GM19328 (cell line): Measurements from ENCODE around the gene FGF22.
"Not testable (repeated sequence)": the region's sequence is repeated elsewhere in the genome, so short reads cannot be mapped to it uniquely, and the experiment has no call there.

Experiments
- ATAC-seq: cut with Tn5 transposase; IDR thresholded peaks from one replicate; pipeline ENCODE4 v1.9.1; 2021; ENCODE audit warnings: mild to moderate bottlenecking, moderate library complexity; ENCODE audit not compliant: unreplicated experiment

FGF22 gene

DNA sequence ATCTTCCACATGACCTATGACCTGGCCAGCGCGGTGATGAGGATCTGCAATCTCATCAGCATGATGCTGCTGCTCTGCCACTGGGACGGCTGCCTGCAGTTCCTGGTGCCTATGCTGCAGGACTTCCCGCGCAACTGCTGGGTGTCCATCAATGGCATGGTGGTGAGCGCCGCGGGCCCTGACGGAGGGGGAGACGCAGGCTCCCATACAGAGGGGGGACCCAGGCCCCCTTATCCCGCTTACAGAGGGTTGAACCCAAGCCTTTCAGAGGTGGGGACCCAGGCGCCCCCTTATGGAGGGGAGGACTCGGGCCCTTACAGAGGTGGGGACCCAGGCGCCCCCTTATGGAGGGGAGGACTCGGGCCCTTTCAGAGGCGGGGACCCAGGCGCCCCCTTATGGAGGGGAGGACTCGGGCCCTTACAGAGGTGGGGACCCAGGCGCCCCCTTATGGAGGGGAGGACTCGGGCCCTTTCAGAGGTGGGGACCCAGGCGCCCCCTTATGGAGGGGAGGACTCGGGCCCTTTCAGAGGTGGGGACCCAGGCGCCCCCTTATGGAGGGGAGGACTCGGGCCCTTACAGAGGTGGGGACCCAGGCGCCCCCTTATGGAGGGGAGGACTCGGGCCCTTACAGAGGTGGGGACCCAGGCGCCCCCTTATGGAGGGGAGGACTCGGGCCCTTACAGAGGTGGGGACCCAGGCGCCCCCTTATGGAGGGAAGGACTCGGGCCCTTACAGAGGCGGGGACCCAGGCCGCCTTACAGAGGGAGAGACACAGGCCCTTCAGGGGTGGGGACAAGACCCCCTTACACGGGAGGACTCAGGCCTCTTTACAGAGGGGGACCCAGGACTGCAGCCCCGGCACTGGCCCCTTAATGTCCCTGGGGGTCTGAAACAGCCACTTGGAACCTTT lies 34.4 kb upstream of the FGF22 start:
- ATAC-seq, result not testable (repeated sequence)

DNA sequence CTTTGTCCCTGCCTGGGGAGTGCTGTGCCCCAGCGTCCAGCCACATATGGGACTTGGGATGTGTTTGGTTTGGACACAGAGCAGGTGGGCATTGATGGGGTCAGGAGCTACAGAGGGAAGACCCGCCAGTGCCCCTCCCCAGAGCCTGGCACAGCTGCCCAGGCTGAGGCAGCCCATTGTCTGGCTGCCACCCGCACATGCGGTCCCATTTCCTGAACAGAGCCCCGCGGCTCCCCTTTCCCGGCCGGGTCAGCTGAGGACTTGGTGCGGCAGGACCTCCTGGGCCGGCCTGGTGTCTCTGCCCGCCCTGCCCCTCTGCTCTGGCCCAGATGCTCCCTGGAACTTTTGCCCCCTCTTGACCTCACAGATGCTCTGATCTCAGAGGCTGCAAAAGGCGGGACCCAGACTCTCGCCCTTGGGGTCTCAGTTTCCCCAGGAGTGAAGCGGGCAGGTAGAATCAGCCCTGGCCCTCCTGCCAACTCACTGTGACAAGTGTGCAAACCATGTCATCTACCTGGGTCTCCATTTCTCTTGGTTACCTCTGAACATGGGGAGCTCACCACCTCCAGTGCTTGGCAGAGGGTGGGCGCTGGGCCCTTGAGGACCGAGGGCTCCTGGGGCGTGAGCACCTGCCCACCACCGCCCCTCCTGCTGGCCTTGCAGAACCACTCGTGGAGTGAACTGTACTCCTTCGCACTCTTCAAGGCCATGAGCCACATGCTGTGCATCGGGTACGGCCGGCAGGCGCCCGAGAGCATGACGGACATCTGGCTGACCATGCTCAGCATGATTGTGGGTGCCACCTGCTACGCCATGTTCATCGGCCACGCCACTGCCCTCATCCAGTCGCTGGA lies 32.2 kb upstream of the FGF22 start:
- ATAC-seq, result no peak

DNA sequence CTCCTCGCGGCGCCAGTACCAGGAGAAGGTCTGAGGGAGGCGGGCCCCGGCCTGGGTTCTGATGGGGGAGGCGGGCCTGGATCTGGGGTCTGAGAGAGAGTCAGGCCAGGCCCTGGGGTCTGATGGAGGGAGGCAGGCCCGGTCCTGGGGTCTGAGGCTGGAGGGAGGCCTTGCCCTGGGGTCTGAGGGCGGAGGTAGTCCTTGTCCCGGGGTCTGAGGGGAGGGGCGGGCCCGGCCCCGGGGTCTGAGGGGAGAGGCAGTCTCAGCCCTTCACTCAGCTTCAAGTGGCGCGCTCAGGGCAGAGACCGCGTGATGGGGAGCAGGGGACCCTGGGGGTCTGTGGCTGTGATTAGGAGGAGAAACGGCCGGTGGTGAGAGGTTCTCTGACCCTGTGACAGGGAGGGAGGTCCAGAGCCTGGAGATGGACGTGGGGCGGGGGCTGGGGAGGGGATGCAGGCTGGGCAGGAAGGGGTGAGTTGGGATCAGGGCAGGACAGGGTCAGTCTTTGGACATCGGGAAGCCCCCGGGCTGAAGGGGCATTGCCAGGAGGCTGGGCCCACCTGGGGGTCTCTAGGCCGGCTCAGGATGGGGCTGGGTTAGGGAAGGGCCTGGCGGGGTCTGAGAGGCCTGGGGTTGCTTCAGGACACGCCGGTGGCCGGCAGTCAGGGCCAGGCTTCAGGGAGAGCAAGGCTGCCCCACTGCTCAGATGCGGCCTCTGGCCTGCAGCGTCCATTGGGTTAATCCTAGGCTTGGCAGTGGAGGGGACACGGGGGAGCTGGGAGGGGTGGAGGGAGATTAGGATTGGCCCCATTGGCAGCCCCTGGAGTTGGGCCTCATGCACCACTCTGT lies 31.3 kb upstream of the FGF22 start:
- no peak for ATAC-seq

DNA sequence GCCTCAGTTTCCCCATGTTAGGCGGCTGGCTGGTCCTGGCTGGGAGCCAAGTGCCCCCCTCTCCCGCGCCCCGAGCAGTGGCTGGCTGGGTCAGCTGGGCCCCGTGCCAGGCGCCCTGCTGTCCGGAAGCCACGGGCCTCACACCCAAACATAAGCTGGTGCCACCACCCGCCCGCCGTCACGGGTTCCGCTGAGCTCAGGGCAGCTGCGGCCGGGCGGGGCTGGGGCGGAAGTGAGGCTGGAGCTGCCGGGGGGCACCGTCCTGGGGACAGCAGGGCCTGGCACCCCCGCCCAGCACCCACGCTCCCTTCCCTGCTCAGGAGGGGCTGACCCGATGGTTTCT lies 30.7 kb upstream of the FGF22 start:
- no peak for ATAC-seq

DNA sequence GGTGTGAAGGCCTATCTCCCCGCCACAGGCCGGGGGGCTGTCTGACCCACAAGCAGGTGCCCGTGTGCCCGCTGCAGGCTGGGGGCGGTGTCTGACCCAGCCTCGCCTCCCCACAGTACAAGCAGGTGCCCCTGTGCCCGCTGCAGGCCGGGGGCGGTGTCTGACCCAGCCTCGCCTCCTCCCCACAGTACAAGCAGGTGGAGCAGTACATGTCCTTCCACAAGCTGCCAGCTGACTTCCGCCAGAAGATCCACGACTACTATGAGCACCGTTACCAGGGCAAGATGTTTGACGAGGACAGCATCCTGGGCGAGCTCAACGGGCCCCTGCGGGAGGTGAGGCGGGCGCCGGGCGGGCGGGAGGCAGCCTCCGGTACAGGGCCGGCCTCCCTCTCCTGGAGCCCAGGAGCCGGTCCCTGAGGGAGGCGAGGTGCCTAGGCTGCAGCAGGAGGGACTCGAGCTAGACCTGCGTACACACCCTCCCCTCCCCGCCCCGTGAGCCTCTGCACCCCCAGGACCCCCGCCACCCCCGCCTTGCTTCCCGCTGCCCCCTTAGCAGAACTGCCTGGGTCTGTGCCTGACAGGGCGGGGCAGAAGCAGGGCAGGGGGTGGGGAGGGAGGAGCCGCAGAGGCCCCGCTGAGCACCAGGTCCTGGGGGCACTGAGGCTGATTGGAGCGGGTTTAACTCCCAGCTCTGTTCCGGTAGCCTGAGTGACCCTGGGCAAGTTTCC lies 29.4 kb upstream of the FGF22 start:
- ATAC-seq, result no peak

DNA sequence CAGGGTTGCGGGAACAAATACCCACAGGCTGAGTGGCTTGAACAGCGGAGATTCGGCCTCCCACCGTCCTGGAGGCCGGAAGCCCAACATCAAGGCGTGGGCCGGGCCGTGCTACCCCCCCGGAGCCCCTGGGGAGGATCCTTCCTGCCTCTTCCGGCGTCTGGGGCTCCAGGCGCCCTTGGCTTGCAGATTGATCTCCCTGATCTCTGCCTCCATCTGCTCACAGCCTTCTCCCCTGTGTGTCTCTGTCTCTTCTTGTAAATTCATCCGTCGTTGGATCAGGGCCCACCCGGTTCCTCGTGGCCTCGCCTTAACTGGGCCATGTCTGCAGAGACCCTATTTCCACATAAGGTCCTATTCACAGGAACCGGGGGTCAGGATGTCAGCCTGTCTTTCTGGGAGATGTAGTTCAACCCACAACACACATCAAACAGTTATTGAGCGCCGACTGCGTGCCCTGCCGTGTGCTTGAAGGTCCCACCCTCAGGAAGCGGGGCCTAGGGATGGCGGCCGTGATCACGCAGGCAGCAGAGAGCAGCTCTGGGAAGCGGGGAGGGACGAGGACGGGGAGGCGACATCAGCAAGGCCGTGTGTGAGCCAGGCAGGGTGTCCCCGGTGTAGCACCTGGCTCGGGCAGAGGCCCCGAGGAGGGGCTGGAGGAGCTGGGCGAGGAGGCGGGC lies 28.7 kb upstream of the FGF22 start:
- no peak for ATAC-seq

DNA sequence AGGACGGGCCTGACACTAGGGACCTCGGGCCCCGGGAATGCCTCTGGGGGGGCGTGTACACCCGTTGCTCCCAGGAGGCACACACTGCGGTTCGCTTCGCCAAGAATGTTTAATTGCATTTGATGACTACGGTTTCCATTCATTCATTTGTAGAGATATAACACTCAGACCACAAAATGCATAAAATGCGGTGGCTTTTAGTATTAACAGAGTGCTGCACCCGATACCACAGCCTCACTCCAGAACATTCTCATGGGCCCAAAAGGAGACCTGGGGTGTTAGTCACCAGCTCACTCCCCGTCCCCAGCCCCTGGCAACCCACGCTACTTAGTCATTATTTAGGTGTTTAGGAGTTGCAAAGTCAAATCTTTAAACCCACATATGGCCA lies 28.2 kb upstream of the FGF22 start:
- ATAC-seq, result no peak

DNA sequence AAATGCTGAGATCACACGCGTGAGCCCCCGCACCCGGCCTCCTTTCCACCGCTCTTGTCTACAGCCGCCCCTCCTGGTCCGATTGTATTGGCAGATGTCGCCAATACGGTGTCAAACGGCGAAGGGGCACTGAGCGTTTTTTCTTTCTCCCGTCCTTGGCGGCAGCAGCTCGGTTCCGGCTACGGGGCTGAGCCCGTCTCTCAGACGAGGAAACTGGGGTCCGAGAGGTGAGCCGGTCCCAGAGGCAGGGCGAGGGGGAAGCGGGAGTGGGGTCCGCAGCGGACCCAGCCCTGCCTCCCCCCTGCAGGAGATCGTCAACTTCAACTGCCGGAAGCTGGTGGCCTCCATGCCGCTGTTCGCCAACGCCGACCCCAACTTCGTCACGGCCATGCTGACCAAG lies 26.7 kb upstream of the FGF22 start:
- no peak for ATAC-seq

DNA sequence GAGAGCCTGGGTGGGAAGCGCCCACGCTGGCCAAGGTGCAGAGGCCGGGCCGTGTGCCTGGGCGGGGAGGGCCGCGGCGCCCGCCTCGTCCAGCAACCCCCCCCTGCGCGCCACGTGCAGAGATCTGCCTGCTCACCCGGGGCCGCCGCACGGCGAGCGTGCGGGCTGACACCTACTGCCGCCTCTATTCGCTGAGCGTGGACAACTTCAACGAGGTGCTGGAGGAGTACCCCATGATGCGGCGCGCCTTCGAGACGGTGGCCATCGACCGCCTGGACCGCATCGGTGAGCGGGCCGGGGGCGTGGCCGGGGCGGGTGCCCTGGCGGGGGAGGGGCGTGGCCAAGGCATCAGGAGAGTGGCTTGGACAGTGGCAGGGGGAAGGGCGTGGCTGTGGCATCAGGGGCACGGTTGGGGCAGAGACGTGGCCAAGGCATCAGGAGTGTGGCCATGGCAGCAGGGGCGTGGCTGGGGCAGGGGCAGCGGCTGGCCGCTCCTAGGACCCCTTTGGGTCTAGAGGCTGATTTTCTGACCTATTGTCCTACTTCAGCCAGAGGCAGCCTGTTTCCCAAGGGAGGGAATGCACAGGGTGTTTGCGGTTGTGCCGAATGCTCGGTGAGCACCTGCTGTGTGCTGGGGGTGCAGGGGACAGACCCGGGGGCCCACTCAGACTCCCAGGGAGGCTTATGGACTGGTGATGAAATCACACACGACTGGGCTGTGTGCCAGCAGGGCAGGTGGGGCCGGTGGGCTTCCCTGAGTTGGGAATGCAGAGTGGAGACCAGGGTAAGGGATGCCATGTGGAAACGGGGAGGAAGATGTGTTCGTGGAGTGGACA lies 25.7 kb upstream of the FGF22 start:
- no peak for ATAC-seq

DNA sequence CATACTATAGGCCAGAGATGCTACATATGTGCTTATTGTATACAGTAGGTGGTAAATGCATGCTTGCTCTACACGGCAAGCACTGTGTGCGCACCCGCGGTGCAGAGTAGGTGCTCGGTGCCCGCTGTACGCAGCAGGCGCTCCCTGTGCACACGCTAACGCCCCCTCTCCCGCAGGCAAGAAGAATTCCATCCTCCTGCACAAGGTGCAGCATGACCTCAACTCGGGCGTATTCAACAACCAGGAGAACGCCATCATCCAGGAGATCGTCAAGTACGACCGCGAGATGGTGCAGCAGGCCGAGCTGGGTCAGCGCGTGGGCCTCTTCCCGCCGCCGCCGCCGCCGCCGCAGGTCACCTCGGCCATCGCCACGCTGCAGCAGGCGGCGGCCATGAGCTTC lies 24.1 kb upstream of the FGF22 start:
- no peak for ATAC-seq

DNA sequence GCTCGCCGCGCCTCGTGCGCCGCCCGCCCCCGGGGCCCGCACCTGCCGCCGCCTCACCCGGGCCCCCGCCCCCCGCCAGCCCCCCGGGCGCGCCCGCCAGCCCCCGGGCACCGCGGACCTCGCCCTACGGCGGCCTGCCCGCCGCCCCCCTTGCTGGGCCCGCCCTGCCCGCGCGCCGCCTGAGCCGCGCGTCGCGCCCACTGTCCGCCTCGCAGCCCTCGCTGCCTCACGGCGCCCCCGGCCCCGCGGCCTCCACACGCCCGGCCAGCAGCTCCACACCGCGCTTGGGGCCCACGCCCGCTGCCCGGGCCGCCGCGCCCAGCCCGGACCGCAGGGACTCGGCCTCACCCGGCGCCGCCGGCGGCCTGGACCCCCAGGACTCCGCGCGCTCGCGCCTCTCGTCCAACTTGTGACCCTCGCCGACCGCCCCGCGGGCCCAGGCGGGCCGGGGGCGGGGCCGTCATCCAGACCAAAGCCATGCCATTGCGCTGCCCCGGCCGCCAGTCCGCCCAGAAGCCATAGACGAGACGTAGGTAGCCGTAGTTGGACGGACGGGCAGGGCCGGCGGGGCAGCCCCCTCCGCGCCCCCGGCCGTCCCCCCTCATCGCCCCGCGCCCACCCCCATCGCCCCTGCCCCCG lies 23.5 kb upstream of the FGF22 start:
- no peak for ATAC-seq

DNA sequence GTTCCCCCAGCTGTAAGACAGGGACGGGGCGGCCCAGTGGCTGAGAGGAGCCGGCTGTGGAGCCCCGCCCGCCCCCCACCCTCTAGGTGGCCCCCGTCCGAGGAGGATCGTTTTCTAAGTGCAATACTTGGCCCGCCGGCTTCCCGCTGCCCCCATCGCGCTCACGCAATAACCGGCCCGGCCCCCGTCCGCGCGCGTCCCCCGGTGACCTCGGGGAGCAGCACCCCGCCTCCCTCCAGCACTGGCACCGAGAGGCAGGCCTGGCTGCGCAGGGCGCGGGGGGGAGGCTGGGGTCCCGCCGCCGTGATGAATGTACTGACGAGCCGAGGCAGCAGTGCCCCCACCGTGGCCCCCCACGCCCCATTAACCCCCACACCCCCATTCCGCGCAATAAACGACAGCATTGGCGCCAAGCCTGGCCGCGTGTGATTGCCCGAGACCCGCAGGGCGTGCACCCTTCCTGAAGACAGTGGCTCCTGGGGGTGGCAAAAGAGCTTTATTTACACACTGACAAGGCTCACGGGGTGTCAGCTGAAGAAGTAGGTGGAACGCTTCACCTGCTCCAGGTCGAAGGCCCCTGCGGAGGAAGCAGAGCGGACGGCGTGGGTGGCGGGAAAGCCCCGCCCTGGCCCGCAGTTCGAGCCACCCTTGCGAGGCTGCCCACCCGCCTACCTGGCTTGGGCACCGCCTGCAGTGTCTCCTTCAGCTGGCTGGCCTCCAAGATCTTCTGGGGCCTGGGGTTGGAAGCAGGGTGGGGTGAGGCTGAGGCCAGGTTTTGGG lies 22.7 kb upstream of the FGF22 start:
- no peak for ATAC-seq

DNA sequence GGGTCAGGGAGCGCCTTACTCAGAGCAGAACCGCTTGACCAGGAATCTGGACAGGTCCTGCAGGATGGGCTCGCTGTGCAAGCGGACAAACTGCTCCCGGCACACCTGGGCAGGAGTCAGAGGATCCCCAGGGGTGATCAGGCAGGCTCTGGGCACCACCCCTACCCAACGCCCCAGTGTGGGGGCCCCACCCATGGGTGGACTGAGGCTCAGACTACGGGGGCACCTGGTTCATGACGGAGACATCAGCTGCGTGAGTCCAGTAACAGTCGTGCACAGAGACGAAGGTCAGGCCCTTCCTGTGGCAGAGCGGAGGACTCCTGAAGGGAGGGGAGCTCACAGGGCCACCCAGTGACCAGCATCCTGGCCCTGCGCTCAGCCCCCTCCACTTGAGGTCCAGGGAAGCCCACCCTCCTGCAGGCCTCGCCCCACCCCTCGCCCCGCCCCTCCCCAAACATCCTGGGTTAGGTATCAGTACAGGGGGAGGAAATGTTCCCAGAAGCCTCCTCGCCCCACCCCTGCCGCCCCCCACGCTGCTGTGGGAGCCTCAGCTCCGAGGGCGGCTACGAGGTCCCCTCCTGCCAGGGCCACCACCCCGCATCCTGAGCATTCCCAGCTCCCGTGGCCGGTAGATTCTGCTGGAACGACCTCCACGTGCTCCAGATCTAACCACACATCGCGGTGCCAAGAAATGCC lies 22.0 kb upstream of the FGF22 start:
- no peak for ATAC-seq

DNA sequence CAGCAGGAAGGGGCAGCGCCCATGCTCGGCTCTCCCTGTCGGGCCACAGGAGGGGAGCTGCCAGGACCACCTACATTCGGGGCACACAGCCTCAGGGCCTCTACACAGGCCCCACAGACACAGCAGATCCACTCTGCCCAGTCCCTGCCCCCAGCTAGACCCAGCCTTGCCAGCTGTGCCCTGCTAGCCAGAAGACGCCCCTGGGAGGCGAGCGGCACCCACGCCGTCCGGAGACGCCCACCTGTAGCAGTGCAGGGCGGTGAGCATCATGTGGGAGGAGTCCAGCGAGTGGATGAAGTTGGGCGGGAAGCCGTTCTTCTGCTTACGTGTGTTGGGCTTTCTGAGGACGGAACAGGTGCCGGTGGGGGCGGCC lies 21.4 kb upstream of the FGF22 start:
- no peak for ATAC-seq

DNA sequence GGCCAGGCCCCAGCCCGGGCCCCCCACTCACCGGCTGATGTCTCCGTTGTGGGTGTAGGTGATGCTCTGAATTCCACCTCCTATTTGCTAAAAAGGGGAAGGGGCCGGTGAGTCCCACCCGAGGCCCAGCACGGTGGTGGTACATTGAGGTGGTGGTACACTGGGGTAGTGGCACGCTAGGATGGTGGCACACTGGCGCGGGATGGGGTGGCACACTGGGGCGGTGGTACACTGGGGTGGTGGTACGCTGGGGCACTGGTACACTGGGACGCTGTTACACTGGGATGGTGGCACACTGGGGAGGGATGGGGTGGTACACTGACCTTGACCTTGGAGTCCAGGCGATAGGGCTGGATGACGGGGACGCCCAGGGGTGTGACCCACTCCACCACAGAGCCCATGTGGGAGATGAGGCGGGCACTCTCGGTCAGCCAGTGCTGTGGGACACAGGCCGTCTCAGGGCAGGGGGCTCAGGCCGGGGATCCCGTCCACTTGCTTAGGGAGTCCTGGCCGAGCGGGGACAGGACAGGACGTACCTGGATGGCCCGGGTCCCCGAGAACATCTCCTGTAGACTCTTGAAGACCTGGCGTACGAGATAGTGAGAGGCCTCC lies 20.9 kb upstream of the FGF22 start:
- ATAC-seq, result no peak

DNA sequence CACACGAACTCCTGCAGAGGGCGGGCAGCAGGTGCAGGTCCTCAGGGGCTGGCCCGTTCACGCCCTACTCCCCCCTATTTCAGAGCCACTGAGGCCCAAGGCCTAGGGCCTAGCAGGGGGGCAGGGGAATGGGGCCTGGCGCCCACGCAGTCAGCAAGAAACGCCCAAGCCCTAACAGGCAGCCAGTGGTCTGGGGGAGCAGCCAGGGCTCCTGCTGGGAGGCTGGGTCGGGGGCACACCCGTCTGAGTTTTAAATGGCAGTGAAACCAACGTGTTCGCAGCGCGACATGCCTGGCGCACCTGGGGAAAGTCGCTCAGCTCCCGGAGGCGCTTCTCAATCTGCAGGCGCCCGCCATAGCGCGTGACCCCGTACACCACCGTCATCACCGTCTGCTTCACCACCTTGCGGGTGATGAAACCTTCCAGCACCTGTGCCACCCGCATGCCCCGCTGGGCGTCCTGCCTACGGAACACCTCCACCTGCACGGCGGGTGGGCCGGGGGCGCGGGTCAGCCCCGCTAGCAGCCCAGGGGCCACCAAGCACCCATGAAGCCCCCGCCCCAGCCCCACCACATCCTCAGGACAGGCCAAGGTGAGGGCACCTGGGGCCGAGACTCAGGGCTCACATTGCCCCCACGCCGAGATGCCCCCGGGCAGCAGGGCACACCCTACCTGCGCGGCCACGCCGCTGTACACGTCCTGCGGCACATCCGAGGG lies 20.2 kb upstream of the FGF22 start:
- no peak for ATAC-seq
